ENCODE data around the gene RGSL1. TPM values are rescaled to one million over a fixed set of nuclear protein-coding genes. Genes with fewer than 3 reads are reported as not detected.

RGSL1 gene
- total and polyA plus RNA-seq, 2 of the 8 experiments (the other 6 are each of a cell fraction or from before 2014, with no cell fraction given): not detected

DNA sequence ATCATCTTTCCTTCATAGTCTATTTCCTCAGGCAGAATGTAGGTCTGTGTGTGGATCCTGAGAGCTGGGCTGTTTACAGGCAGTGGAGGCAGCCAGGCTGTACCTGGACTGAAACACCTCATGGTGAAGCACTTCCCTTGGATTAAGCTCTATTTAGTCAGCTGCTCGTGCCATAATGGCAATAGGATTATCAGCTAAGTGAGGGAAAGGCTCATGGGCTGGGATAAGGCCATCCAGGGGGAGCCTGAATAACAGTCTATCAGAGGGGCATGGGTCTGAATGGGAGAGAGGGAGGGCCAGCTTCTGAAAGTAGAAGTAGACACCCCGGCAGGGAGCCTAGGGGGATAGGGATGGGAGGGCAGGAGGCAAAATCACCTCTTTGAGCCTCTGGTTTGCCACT is 130.8 kb downstream of the RGSL1 start:
- Histone ChIP-seq H3K4me2 (ENCODE audit: insufficient read depth in 1 of 2, low read depth in 2 of 2, low read length in 2 of 2) (no peak overlapping the region), H2BK20ac (ENCODE audit: low read length) (no peak overlapping the region), H3K14ac (ENCODE audit: insufficient read length) (no peak overlapping the region), H2AK5ac (ENCODE audit: low read depth, low read length) (no peak overlapping the region), H2BK5ac (ENCODE audit: low read depth, low read length) (no peak overlapping the region), H3K56ac (replicated peaks; ENCODE audit: insufficient read length, low read depth, low read length) (no peak overlapping the region), H2AFZ (ENCODE audit: low read length) (no peak overlapping the region), H4K20me1 (replicated peaks in 1 of 2; ENCODE audit: control insufficient read depth in 1 of 2, insufficient read depth in 2 of 2, low read length in 2 of 2) (no peaks in the 10 kb centered on the region), H3K23ac (ENCODE audit: insufficient read length) (no peak overlapping the region), H2BK120ac (replicated peaks; ENCODE audit: low read depth, low read length) (no peak overlapping the region), H4K8ac (ENCODE audit: extremely low read depth, insufficient read depth, low read length) (no peak overlapping the region), H4K91ac (replicated peaks; ENCODE audit: insufficient read length, low read length) (no peak overlapping the region), H3K36me3 (ENCODE audit: control insufficient read depth in 2 of 4, insufficient read depth in 4 of 4, low read length in 3 of 4) (no peaks in the 10 kb centered on the region), H3K27me3 (replicated peaks in 1 of 4; ENCODE audit: control insufficient read depth in 3 of 4, extremely low read depth in 1 of 4, insufficient read depth in 3 of 4, low read length in 3 of 4) (no peaks in the 10 kb centered on the region), H3K4me3 (ENCODE audit: extremely low read depth in 1 of 4, insufficient read depth in 2 of 4, low read depth in 3 of 4, low read length in 4 of 4) (no peak overlapping the region), H3K23me2 (ENCODE audit: low read depth, low read length) (no peaks in the 10 kb centered on the region), H3K79me1 (ENCODE audit: low read depth, low read length) (no peaks in the 10 kb centered on the region), H3K9ac (replicated peaks in 1 of 4; ENCODE audit: extremely low read depth in 1 of 4, low read depth in 3 of 4, low read length in 3 of 4) (no peak overlapping the region), H2BK15ac (ENCODE audit: low read length) (no peak overlapping the region), H3K9me3 (ENCODE audit: insufficient read depth in 2 of 2, low read depth in 1 of 2, low read length in 1 of 2) (no peaks in the 10 kb centered on the region), H3K4me1 (replicated peaks in 1 of 4; ENCODE audit: control insufficient read depth in 3 of 4, insufficient read depth in 4 of 4, low read length in 3 of 4) (no peaks in the 10 kb centered on the region), H3K4ac (replicated peaks; ENCODE audit: insufficient read length, low read depth, low read length) (no peak overlapping the region), H3K79me2 (ENCODE audit: control insufficient read depth in 1 of 2, insufficient read depth in 2 of 2, low read length in 2 of 2) (no peaks in the 10 kb centered on the region), H3K27ac (ENCODE audit: low read depth, low read length) (no peak overlapping the region), H2BK12ac (ENCODE audit: low read depth, low read length) (no peak overlapping the region), H4K5ac (ENCODE audit: insufficient read length, low read depth, low read length) (no peak overlapping the region), H3K18ac (ENCODE audit: extremely low read depth, low read length) (no peak overlapping the region)
- DNase-seq (ENCODE audit: low read depth in 1 of 2, low spot score in 2 of 2) (no peak), FAIRE-seq (no peak)
- 78% methylated on average over 2 of the region's 2 CpGs; no CpG with 5 or more reads in 1 of the 2 experiments for WGBS, 2 experiments (ENCODE audit: extremely low coverage in 1 of 2, insufficient coverage in 1 of 2, insufficient read length in 1 of 2, insufficient replicate concordance in 2 of 2, low coverage in 1 of 2, low lambda C conversion rate in 2 of 2, missing lambda C conversion rate in 1 of 2)
- ChIA-PET CTCF (ENCODE audit: partially characterized antibody) (interaction anchor here (1.6 to 9.5 kb wide), 3 partner anchors 14 to 203 kb away, joined by 6 to 44 read pairs (median 6); no protein-coding TSS in a partner anchor), POLR2A (ENCODE audit: partially characterized antibody) (no interaction called here)
- TF ChIP-seq SRF (IDR thresholded peaks at IDR 0.05; ENCODE audit: low read depth, low read length) (no peak), TAF7 (optimal IDR thresholded peaks at IDR 0.05; ENCODE audit: borderline replicate concordance, low read depth, low read length) (no peak), EGR1 (IDR thresholded peaks at IDR 0.05; ENCODE audit: borderline replicate concordance, low read depth, low read length) (no peak), ASH2L (IDR thresholded peaks at IDR 0.05; ENCODE audit: low read length) (no peak), NANOG (IDR thresholded peaks at IDR 0.05; ENCODE audit: insufficient read depth, low read depth, low read length, poor library complexity, severe bottlenecking) (no peak), NRF1 (IDR thresholded peaks at IDR 0.05; ENCODE audit: low read depth, low read length) (no peak), SP4 (IDR thresholded peaks at IDR 0.05; ENCODE audit: low read length) (no peak), TEAD4 (IDR thresholded peaks at IDR 0.05; ENCODE audit: low read depth, low read length) (no peak), TAF1 (IDR thresholded peaks at IDR 0.05; ENCODE audit: low read depth, low read length) (no peak)
- TF ChIP-seq, protein P1, sequence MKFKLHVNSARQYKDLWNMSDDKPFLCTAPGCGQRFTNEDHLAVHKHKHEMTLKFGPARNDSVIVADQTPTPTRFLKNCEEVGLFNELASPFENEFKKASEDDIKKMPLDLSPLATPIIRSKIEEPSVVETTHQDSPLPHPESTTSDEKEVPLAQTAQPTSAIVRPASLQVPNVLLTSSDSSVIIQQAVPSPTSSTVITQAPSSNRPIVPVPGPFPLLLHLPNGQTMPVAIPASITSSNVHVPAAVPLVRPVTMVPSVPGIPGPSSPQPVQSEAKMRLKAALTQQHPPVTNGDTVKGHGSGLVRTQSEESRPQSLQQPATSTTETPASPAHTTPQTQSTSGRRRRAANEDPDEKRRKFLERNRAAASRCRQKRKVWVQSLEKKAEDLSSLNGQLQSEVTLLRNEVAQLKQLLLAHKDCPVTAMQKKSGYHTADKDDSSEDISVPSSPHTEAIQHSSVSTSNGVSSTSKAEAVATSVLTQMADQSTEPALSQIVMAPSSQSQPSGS (IDR thresholded peaks at IDR 0.05; ENCODE audit: low read length): no peak
- TF ChIP-seq, protein P2, sequence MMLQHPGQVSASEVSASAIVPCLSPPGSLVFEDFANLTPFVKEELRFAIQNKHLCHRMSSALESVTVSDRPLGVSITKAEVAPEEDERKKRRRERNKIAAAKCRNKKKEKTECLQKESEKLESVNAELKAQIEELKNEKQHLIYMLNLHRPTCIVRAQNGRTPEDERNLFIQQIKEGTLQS (IDR thresholded peaks at IDR 0.05; ENCODE audit: insufficient read depth, low read depth, low read length): no peak

All from H1 (cell line).